ENCODE measurements around the gene PHKB.

Gene PHKB

DNA sequence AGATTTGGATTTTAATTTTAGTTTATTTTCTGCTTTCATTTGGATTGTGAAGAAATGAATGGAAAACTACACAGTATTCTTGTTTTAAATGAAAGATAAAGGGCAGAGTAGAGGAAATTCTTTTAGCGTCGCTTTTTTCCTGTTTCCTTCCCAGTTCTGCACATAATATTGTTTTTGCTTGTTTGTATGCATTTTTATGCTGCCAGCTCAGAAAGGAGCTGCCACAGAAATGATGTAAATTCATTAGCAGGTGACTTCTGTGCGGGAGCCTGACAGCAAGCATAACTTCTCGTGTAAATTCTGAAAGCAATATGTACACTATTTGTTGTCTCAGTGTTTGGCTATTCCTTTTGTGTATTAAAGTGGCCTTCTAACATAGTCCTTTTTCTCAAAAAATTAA, 234.6 kb downstream of the PHKB start:
- no peak for ATAC-seq

DNA sequence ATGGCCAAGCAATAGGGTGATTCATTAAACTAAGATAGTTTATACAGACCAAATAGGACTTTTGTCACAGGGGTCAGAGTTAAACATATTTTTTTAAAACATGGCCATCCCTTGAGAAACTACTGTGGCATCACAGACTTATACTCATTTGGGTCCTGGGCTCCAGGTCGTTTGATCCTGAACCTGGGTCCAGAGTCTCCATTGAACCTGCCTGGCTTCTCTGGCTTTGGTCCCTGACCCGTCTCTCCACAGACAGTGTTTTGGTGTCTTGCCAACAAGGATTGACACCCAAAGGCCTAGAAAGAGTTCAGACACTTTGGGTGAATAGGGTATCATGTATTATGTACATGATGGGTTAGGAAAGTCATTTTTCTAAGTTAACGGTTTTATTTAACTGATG, 236.7 kb downstream of the PHKB start:
- ATAC-seq: no peak

- no peak for ATAC-seq
Observed at GRCh38 chr16:47699106-47699505, 238.0 kb downstream of the PHKB start.

GRCh38 chr16:47700857-47701587, 239.9 kb downstream of the PHKB start:
- ATAC-seq: no peak

- no peak for ATAC-seq
Observed at GRCh38 chr16:47705266-47705665, 244.1 kb downstream of the PHKB start.

- ATAC-seq: no peak
Observed at GRCh38 chr16:47711809-47712208, 250.7 kb downstream of the PHKB start.

GRCh38 chr16:47712276-47713224, 251.4 kb downstream of the PHKB start:
- peak in 1 of 2 donors; percentile 27 for ATAC-seq

DNA sequence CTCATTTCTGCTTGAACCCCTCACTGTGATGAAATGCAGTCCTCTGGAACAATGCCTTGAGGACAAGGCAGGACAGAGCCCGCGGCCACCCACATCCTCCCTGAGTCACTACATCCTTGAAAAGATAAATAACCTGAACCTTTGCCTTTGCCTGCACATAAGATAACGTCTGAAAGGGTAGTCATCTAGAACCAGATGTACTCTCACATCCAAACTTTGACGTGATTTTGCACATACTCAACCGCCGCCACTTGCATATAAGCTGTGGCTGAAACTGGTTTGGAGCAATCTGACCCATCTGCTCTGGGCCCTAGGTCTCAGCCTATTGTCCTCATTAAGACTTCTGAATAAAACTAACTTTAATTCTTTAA, 252.1 kb downstream of the PHKB start:
- ATAC-seq: peak; percentile 58

- ATAC-seq: no peak
Observed at GRCh38 chr16:47715442-47716083, 254.4 kb downstream of the PHKB start.

DNA sequence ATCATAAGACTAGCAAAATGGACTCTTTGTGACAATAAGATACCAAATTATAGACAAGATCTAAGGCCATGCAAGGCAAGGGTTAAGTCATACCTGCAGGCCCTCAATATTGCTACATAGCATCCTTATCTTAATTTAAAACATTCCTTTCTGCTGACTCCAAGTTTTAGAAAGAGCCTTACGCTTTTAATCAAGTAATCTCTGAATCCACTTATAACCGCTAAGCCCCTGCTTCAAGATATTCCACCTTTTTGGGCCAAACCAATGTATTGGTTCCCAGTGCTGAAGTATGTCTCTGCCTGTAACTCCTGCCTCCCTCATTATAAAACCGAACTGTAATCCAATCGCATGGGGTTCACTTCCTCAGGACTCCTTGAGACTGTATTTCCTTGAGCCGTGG, 255.4 kb downstream of the PHKB start:
- ATAC-seq: no peak

DNA sequence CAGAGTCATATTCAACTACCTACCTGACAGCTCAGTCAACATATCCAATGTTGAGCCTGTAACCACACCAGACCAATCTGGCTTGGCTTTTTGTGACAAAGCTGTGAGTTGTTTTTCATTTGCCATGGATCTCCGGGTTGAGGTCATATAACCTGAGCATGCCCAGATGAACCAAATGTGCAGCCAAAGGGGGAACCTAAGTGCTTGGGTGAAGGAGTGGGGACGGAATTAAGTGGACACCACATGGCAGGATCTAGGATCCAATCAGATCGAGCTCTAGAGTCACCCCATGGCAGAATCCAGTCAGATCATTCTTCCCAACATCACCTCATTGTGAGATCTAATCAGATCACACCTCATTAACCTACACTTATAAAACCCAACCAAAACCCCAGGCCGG, 258.6 kb downstream of the PHKB start:
- no peak for ATAC-seq

DNA sequence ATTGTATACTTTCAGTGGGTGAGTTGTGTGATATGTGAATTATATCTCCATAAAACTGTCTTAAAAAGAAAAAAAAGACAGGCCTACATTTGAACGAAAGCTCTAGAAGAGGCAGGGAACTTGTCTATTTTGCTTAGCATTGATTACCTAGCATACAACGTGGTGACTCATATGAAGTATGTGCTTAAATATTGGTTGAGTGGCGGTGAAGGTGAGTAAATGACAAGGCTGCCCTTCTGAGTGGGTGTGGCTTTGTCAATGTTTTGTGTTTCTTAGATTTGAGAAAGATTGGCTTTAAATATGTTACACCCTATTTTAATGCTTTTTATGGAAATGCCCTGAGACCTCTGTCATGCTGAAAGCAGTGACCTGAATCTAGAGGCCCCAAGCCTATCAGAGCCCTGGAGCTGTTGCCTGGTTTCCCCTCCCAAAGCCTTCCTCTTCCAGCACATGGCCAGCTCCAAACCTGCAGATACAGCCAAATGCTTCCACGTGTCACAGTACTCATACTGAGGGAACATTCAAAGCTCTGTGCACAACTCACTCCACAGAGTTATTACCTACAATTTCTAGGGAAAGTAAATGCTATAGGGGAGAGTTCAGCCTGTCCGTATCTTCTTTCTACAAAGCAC, 260.0 kb downstream of the PHKB start:
- ATAC-seq: no peak

- ATAC-seq: no peak
Observed at GRCh38 chr16:47722046-47722445, 260.9 kb downstream of the PHKB start.

- no peak for ATAC-seq
Observed at GRCh38 chr16:47724115-47724785, 263.1 kb downstream of the PHKB start.

- no peak for ATAC-seq
Observed at GRCh38 chr16:47725188-47725695, 264.1 kb downstream of the PHKB start.

GRCh38 chr16:47726031-47726675, 265.0 kb downstream of the PHKB start:
- ATAC-seq: no peak

- no peak for ATAC-seq
Observed at GRCh38 chr16:47727131-47727530, 266.0 kb downstream of the PHKB start.

DNA sequence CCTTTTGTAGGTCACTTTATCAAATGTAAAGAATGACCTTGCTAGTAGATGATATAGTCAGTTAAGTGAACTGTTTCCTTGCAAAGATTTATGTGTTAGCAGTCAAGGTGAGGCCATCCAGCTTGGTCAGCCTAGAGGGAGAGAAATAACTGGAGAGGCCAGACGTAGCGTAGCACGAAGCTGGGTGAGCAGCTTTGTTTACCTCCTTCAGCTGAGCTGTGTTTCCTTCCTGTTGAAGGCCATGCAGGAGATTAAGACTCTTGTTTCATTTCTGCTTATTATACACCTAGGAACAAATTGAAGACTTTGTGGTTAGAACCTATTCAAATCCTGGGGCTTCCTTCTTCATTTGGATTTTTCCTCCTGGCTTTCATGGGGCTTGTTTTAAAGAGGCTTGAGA, 267.1 kb downstream of the PHKB start:
- ATAC-seq: no peak

DNA sequence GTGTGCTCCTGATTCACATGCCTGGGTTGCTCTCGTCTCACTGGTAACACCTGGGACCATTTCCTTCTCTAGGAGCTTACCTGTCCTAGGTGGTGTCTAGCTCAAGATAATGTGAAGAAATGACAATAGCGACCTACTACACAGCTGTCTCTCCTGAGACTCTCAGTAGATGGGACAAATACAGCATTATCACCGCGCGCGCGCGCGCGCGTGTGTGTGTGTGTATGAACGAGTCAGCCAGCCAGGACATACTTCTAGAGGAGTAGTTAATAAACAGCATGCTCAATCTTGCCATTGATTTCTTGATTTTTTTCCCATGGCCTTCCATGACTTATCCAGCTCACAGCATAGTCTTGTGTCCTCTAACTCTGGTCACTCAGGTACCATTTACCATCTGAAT, 268.6 kb downstream of the PHKB start:
- no peak for ATAC-seq

DNA sequence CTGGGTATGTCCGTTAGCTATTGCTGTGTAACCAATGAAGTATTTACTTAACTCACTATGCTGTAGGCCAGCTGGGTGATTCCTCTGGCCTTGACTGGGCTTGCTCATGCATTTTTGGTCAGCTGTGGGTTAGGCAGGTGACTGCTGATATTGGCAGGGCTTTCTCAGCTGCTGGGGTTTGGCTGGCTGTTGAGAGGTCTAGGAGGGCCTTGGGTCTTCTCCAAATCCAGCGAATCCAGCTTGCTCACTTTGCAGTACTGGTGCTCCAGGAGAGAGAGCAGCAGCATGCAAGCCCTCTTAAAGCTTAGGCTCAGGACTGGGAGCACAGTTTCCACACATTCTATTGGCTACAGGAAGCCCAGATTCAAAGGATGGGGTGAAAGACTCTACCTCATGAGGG, 270.1 kb downstream of the PHKB start:
- no peak for ATAC-seq

- ATAC-seq: no peak
Observed at GRCh38 chr16:47732122-47732521, 271.0 kb downstream of the PHKB start.

Data from activated CD4-positive, CD25-positive, alpha-beta regulatory T cell treated with anti-CD3 and anti-CD28 coated beads, Interleukin-2, amount 50 U/mL, for 24 hours (primary cell).